Brain pericyte (primary cell): Measurements from ENCODE around the gene BRSK2.
"Not testable (repeated sequence)": the region's sequence is repeated elsewhere in the genome, so short reads cannot be mapped to it uniquely, and the experiment has no call there.

Source experiments
- DNase-seq: peaks from one replicate; pipeline ENCODE4 v3.0.0-alpha.2; 2012; ENCODE audit warnings: low read depth, low spot score

BRSK2 gene

GRCh38 chr11:1354125-1354938 lies 35.4 kb upstream of the BRSK2 start:
- DNase-seq: no peak

- no peak for DNase-seq
Measured at GRCh38 chr11:1356007-1356435, 33.7 kb upstream of the BRSK2 start.

GRCh38 chr11:1356478-1356960 lies 33.2 kb upstream of the BRSK2 start:
- DNase-seq: no peak

- no peak for DNase-seq
Measured at GRCh38 chr11:1358286-1358685, 31.4 kb upstream of the BRSK2 start.

GRCh38 chr11:1358931-1359330 lies 30.8 kb upstream of the BRSK2 start:
- not testable (repeated sequence) for DNase-seq

- no peak for DNase-seq
Measured at GRCh38 chr11:1359556-1359955, 30.2 kb upstream of the BRSK2 start.

- DNase-seq: no peak
Measured at GRCh38 chr11:1360181-1360834, 29.4 kb upstream of the BRSK2 start.

GRCh38 chr11:1360835-1361357 lies 28.8 kb upstream of the BRSK2 start:
- DNase-seq: no peak

- no peak for DNase-seq
Measured at GRCh38 chr11:1361882-1362281, 27.9 kb upstream of the BRSK2 start.

- DNase-seq: no peak
Measured at GRCh38 chr11:1367721-1368120, 22.0 kb upstream of the BRSK2 start.

- no peak for DNase-seq
Measured at GRCh38 chr11:1368216-1368615, 21.5 kb upstream of the BRSK2 start.

GRCh38 chr11:1368966-1369365 lies 20.8 kb upstream of the BRSK2 start:
- DNase-seq: no peak

GRCh38 chr11:1369371-1370005 lies 20.2 kb upstream of the BRSK2 start:
- DNase-seq: no peak

- DNase-seq: no peak
Measured at GRCh38 chr11:1370186-1371025, 19.3 kb upstream of the BRSK2 start.

GRCh38 chr11:1371026-1371325 lies 18.8 kb upstream of the BRSK2 start:
- DNase-seq: no peak

GRCh38 chr11:1371377-1371776 lies 18.4 kb upstream of the BRSK2 start:
- no peak for DNase-seq

- no peak for DNase-seq
Measured at GRCh38 chr11:1371836-1372465, 17.8 kb upstream of the BRSK2 start.

- no peak for DNase-seq
Measured at GRCh38 chr11:1372660-1373059, 17.1 kb upstream of the BRSK2 start.

GRCh38 chr11:1373536-1374214 lies 16.1 kb upstream of the BRSK2 start:
- DNase-seq: no peak

GRCh38 chr11:1375161-1375954 lies 14.4 kb upstream of the BRSK2 start:
- DNase-seq: no peak
